ENCODE measurements around the gene KLK3.

KLK3 gene

DNA sequence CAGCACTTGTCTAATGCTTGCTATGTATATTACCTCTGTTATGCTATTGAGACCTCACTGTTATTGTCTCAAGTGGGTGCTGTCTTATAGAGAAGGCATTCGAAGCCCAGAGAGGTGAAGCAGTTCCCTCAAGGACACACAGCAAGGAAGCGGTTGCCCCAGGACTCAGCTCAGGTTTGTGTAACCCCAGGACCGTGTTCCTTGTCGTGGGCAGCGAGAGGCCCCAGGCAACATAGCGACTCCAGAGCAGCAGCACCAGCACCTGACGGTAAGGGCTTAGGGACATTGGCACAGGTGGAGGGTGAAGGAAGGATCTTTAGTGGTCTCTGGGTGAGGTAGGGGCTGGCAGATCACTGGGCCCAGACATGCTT is 23.7 kb upstream of the KLK3 start:
- no peak for DNase-seq (ENCODE audit: low spot score)

DNA sequence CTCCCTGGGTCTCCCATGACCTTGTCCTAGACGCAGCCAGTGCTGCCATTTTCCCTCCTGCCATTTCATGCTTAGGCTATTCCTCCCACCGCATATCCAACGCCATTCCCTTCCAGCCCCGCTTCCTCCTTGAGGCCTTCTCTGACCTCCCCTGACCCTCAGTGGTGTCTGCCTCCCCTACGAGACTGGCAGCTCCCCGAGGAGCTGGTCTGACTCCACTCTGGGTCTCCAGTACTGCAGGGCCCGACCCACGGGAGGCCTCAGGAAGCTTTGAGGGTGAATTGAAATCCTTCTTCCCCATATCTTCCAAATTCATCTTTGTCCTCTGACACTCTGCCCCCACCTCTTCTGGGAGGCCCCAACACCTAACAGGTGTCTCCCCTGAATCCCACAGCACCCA is 22.0 kb upstream of the KLK3 start:
- DNase-seq (ENCODE audit: low spot score), result no peak

DNA sequence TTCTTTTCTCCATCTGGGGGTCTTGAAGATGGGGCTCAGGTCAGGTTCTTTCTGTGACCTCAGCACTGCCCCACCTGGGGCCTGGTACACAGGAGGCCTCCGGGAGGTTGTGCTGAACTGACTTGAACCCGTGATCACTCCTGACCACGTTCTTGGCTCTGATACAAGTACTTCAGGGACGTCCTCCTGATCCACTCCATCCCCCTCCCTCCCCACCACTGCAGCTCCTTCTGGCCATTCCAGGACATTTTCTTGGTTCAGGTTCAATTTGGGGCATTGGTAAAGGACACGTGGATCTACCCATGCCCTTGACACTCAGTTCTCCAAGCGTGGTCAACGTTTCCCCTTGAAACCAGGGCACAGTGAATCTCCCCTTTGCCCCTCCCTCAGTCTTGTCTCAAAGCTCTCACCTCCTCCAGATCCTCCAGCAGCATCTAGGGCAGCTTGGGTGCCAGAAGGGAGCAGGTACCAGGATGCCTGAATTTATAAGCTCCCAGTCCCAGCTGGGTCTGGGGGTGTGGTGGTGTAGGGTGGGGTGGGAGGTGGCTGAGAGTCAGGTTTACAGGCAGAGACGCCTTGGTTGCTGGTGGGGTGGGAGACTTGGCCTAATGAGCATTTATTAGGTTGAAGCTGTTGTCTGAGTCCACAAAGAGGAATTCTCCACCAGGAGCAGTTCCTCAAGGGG is 21.5 kb upstream of the KLK3 start, which contains the start of gene KLK15:
KLK15 (minus strand) TSS at position 458 of the 685 bp plus-strand sequence. CDS start 2,082 bp downstream, outside the sequence.
- DNase-seq (ENCODE audit: low spot score), result no peak

DNA sequence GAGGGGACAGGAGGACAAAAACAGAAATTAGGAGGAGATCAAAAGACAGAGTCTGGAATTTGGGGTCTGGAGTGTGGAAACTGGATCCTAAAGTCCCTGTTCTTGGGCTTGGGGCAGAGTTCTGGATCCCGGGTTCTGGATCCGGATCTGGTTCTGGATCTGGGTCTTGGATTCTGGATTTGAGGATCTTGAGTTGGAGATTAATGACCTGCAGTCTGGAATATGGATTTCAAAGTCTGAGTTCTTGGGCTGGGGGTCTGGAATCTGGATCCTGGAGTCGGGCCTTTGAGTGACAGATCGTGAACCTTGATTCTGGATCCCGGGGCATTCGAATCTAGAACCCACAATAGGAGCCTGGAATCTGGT is 20.9 kb upstream of the KLK3 start:
- DNase-seq (ENCODE audit: low spot score), result no peak

DNA sequence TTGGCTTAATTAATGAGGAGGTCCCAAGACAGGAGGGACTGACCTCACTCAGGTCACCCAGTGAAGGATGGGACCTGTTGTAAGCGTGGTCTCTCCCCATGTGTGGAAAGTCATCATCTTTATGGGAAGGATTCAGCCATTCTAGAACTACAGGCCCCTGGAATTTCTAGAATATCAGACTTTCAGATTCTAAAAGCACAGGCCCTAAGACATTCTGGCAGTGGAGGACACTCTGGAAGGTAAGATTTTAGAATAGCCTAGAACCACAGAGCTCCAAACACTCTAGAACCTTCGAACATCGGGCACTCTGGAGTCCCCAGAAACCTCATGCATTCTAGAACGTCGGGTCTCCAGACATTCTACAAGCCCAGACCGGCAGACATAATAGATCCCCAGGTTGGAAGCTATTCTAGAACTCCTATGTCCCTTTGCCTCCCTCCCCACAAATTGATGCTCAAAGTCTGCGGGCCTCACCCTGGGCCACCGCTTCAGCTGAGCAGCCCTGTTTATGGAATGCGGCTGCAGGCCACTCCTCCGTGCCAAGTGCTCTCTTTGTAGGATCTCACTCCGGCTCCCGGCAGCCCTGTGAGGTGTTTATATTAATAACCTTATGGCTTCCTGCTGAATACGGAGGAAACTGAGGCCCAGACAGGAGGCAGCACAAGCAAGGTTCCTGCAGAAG is 19.5 kb upstream of the KLK3 start:
- DNase-seq (ENCODE audit: low spot score), result no peak

DNA sequence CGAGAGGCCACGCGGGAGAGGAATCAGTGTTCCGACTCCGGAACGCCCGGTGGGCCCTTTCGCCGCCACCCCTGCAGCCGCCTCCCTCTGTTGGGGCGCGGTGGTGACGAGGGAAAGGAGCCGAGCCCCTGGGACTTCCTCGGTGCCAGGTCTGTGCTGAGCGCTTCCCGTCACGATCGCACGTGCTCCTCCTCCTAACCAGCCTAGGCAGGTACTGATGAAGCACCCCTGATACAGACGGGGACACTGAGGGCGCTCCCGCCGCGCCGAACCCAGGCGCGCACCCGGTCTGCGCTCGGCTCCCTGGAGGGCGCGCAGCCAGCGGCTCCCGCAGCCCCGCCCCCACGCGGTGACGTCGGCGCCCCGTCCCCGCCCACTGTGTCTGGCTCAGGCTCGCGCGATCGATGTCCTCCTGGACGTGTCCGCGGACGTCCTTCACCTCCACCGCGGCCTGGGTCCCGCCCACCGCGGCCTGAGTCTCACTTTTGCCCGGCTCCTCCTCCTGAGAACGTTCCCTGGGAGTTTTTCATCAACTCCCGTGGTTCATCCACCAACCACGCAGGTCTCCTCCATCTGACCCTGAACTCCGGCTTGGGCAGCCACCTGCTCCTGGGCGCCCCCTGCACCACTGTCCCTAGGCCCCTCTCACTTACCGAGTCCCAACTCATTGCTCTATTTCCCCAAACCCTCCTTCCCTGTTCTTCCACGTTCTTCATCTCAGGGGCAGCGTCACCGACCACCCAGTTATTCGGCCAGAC is 18.8 kb upstream of the KLK3 start:
- DNase-seq (ENCODE audit: low spot score), result peak; percentile 45

DNA sequence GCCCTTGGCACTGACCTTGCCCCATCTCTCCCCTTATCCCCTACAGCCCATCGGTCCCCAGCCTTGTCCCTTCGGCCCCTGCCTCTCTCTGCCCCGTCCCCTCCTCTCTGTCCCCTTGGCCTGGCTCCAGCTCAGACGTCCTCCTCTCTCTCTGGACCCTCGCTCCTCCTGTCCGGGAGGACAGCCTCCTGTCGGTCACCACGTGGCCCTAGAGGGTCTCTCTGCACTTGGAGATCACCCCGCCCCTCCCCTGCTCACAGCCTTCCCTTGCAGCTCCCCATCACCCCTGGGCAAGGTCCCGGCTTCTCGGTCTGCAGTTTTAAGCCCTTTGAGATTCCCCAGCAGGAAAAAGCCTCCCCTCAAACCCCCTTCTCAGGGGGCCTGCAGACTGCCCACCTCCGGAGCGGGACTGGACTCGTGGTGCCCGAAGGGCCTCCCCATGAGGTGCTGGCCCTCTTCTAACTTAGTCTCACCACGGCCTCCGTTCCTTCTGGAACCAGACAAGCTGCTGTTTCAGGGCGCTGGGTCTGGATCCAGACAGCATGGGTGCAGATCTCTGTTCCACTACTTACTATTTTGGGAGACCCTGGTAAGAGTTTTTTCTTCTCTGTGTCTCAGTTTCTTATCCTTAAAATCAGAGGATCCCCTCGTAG is 18.0 kb upstream of the KLK3 start:
- no peak for DNase-seq (ENCODE audit: low spot score)

DNA sequence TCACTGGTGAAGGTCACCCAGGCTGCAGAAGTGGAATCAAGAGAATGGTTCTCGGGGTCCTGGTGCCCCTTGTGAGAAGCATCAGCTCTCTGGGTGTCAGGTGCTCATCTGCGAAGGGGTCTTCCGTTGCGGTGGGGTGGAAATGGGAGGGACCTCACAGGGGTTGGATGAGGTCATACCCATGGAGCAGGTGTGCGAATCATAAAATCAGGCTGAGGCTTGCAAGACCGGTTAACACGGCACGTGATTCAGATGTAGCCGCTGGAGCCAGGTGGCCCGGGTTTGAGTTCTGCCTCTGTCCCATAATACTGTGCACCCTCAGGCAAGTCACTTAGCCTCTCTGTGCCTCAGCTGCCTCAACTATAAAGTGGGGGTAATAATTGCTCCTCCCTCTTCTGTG is 17.4 kb upstream of the KLK3 start:
- DNase-seq (ENCODE audit: low spot score), result no peak

DNA sequence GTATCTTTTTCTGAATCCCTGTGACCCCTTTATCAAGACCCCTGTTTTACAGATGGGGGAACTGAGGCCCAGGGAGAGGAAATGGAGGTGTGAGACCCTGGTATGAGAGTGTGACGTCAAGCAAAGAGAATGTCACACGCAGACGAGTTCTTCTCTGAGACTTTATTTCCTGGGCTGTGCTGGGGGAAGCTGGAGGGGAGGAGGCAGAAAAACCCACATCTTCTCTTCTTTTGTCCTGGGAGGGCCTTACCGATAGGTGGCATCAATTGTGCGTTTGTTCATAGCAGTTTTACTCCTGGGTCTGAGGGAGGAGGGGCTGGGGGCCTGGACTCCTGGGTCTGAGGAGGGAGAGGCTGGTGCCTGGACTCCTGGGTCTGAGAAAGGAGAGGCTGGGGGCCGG is 16.5 kb upstream of the KLK3 start:
- no peak for DNase-seq (ENCODE audit: low spot score)

DNA sequence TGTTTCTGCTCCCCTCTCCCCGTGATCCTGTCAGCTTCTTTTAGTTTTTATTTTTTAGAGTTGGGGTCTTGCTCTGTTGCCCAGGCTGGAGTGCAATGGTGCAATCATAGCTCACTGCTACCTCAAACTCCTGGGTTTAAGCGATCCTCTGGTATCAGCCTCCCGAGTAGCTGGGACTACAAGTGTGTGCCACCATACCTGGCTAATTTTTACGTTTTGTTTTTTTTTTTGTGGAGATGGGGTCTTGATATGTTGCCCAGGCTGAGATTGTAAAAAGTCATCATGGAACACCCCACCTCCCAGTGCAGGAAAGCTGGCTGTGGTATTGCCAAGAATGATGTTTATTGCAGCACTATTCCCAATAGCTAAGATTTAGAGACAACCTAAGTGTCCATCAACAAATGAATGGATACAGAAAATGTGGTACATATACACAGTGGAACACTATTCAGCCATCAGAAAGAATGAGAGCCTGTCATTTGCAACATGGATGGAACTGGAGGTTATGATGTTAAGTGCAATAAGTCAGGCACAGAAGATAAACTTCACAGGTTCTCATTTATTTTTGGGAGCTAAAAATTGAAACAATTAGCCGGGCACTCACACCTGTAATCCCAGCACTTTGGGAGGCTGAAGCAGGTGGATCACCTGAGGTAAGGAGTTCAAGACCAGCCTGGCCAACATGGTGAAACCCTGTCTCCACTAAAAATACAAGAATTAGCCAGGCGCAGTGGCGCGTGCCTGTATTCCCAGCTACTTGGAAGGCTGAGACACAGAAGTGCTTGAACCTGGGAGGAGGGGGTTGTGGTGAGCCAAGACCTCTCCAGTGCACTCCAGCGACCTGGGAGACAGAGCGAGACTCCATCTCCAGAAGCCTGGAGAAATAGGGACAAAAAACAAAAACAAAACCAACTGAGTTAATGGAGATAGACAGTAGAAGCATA is 14.7 kb upstream of the KLK3 start:
- DNase-seq (ENCODE audit: low spot score), result no peak

DNA sequence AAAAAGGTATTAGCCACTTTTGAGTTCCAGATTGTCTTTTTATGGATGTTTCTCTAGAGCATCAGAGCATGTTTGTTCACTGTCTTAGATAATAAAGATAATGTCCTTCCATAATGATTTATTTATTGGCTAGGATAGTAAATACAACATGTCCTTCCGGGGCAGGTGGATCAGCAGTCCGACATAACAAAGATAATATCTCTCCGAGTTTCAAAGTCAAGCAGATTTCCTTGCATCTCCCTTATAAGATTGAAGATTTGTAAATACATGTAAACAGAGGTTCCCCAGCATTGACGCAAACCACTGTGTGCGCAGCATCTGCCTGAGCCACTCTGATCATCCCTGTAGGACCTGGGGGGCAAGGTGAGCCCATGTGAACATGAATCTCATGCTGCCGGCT is 12.6 kb upstream of the KLK3 start:
- no peak for DNase-seq (ENCODE audit: low spot score)

DNA sequence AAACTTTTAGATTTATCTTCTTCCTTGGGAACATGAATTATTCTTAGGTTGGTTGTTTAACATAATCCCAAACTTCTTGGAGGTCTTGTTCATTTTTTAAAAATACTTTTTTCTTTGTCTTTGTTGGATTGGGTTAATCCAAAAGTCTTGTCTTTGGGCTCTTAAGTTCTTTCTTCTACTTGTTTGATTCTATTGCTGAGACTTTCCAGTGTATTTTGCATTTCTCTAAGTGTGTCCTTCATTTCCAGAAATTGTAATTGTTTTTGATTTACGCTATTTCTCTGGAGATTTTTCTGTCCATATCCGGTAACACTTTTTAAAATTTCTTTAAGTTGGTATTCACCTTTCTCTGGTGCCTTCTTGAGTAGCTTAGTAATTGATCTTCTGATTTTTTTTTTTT is 11.5 kb upstream of the KLK3 start:
- no peak for DNase-seq (ENCODE audit: low spot score)

DNA sequence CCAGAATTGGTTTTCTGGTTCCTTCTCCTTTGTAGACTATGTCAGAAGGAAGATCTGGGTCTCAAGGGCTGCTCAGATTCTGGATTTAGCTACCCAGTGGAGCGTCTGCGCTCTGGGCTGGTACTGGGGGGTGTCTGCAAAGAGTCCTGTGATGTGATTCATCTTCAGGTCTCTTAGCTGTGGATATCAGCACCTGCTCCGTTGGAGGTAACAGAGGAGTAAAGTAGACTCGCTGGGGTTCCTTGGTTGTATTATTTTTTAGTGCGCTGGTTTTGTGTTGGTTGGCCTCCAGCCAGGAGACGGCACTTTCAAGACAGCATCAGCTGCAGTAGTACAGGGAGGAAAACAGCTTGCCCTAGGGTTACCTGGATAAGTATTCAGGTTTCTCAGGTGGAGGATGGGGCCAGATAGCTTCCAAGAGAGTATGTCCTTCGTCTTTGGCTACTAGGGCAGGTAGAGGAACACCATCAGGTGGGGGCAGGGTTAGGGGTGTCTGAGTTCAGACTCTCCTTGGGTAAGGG is 11.0 kb upstream of the KLK3 start:
- DNase-seq (ENCODE audit: low spot score), result no peak

DNA sequence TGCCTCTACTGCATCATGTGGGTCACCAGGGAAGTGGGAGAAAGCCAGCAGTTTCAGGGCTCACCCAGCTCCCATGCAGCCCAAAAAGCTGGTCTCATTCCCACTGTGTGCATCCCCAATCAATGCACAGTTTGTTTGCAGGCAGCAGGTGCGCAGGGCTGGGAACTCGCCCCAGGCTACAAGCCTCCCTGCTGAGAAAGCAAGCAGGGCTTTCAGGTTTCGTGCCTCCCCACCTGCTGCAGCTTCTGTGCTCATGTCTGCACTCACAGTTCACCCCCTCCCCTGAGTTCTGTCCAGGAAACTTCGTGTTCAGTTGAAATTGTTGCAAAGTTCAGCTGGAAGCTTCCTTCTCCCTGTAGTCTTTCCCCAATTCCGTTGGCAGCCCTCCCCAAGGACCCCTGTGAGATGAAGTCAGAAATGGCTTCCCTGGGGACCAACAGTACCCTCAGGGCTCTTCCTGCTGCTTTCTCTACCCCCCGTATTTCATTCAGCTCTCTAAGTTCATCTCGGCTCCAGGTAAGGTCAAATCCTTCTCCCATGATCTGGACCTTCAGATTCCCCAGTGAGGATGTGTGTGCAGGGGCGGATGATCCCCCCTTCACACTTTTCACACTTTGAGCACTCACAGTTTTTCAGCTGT is 10.3 kb upstream of the KLK3 start:
- no peak for DNase-seq (ENCODE audit: low spot score)

DNA sequence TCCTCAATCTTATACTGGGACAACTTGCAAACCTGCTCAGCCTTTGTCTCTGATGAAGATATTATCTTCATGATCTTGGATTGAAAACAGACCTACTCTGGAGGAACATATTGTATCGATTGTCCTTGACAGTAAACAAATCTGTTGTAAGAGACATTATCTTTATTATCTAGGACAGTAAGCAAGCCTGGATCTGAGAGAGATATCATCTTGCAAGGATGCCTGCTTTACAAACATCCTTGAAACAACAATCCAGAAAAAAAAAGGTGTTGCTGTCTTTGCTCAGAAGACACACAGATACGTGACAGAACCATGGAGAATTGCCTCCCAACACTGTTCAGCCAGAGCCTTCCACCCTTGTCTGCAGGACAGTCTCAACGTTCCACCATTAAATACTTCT is 4.0 kb upstream of the KLK3 start:
- no peak for DNase-seq (ENCODE audit: low spot score)

DNA sequence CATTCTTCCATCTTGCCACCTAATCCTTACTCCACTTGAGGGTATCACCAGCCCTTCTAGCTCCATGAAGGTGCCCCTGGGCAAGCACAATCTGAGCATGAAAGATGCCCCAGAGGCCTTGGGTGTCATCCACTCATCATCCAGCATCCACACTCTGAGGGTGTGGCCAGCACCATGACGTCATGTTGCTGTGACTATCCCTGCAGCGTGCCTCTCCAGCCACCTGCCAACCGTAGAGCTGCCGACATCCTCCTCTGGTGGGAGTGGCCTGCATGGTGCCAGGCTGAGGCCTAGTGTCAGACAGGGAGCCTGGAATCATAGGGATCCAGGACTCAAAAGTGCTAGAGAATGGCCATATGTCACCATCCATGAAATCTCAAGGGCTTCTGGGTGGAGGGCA is 3.1 kb upstream of the KLK3 start:
- no peak for DNase-seq (ENCODE audit: low spot score)

DNA sequence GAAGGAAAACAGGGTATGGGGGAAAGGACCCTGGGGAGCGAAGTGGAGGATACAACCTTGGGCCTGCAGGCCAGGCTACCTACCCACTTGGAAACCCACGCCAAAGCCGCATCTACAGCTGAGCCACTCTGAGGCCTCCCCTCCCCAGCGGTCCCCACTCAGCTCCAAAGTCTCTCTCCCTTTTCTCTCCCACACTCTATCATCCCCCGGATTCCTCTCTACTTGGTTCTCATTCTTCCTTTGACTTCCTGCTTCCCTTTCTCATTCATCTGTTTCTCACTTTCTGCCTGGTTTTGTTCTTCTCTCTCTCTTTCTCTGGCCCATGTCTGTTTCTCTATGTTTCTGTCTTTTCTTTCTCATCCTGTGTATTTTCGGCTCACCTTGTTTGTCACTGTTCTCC is 2.7 kb downstream of the KLK3 start:
- no peak for DNase-seq (ENCODE audit: low spot score)

DNA sequence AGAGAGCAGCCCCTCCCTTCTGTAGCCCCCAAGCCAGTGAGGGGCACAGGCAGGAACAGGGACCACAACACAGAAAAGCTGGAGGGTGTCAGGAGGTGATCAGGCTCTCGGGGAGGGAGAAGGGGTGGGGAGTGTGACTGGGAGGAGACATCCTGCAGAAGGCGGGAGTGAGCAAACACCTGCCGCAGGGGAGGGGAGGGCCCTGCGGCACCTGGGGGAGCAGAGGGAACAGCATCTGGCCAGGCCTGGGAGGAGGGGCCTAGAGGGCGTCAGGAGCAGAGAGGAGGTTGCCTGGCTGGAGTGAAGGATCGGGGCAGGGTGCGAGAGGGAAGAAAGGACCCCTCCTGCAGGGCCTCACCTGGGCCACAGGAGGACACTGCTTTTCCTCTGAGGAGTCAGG is 4.2 kb downstream of the KLK3 start:
- no peak for DNase-seq (ENCODE audit: low spot score)

DNA sequence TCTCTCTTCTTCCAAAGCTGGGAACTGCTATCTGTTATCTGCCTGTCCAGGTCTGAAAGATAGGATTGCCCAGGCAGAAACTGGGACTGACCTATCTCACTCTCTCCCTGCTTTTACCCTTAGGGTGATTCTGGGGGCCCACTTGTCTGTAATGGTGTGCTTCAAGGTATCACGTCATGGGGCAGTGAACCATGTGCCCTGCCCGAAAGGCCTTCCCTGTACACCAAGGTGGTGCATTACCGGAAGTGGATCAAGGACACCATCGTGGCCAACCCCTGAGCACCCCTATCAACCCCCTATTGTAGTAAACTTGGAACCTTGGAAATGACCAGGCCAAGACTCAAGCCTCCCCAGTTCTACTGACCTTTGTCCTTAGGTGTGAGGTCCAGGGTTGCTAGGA is 5.1 kb downstream of the KLK3 start:
- DNase-seq (ENCODE audit: low spot score), result no peak

DNA sequence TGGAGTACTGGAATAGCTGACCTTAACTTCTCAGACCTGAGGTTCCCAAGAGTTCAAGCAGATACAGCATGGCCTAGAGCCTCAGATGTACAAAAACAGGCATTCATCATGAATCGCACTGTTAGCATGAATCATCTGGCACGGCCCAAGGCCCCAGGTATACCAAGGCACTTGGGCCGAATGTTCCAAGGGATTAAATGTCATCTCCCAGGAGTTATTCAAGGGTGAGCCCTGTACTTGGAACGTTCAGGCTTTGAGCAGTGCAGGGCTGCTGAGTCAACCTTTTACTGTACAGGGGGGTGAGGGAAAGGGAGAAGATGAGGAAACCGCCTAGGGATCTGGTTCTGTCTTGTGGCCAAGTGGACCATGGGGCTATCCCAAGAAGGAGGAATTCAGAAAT is 6.3 kb downstream of the KLK3 start:
- DNase-seq (ENCODE audit: low spot score), result no peak
